Jurkat, Clone E6-1 (cell line): ENCODE data around the gene ZCCHC14.
"Not testable (repeated sequence)": the region's sequence is repeated elsewhere in the genome, so short reads cannot be mapped to it uniquely, and the experiment has no call there.

Experiments used
- DNase-seq: peaks from one replicate; pipeline ENCODE4 v3.0.0-alpha.2; 2011; ENCODE audit warnings: low read depth, low spot score
- H3K4me3 ChIP-seq: 2 replicates; pipeline ENCODE4 v1.5.1; 2011; ENCODE audit warnings: mild to moderate bottlenecking, low read length, control low read depth, moderate library complexity

The ZCCHC14 gene

GRCh38 chr16:87499189-87499486 is 6.3 kb upstream of the ZCCHC14 start:
- no peak for DNase-seq
- no peak overlapping the region for H3K4me3 ChIP-seq

- no peak overlapping the region for H3K4me3 ChIP-seq
- no peak for DNase-seq
Observed at GRCh38 chr16:87498324-87499188, 5.7 kb upstream of the ZCCHC14 start.

- DNase-seq, H3K4me3 ChIP-seq: not testable (repeated sequence)
Observed at GRCh38 chr16:87497767-87498290, 5.0 kb upstream of the ZCCHC14 start.

DNA sequence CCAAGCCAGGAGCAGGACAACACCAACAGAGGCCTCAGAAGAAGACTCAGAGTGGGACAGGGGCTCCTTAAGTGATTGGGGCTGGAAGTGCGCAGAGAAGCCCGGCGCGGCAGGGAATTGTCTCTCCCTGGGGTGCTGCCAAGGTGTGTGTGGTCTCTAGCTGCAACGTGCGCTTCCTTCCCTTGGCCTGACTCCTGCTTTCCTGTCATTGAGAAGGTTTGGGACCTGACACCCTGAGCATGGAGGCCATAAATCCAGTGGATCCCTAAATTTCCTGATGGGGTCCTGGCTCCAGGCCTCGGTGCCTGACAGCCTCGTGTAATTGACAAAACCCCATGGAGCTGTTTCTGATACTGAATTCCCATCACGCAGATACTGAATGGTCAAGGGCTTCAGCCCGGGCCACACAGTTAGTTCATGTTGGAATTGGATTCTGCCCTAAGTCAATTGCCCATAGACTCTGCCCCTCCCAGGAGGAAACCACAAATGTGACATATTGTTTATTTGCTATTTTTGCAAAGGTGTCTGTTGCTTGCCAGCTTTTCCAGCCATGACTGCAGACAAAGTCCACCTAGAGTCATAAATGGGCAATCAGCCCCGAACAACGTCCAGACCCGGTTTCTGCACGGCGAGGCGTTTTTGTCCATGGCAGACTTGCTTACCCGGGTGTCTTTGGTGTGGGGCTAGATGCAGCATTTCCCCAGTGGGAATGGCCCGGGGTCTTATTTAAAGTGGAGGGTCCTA is 4.4 kb upstream of the ZCCHC14 start:
- H3K4me3 ChIP-seq, DNase-seq: not testable (repeated sequence)

DNA sequence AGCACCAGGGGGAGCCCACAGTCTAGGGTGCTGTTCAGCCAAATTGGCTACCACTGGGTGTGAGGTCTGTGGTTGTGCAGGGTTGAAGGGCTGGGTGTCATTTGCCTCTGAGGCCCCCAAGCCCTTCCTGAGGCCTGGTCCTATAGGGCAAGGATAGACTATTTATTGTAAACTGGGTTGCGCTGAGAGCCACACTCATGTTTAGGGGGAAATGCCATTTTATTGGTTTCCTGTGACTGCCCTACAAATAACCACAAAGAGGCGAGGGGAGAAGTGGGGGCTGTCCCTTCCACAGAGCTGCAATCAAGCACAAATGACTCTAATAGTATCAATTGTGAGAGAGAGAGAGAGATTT is 3.6 kb upstream of the ZCCHC14 start:
- no peak overlapping the region for H3K4me3 ChIP-seq
- DNase-seq, result no peak

DNA sequence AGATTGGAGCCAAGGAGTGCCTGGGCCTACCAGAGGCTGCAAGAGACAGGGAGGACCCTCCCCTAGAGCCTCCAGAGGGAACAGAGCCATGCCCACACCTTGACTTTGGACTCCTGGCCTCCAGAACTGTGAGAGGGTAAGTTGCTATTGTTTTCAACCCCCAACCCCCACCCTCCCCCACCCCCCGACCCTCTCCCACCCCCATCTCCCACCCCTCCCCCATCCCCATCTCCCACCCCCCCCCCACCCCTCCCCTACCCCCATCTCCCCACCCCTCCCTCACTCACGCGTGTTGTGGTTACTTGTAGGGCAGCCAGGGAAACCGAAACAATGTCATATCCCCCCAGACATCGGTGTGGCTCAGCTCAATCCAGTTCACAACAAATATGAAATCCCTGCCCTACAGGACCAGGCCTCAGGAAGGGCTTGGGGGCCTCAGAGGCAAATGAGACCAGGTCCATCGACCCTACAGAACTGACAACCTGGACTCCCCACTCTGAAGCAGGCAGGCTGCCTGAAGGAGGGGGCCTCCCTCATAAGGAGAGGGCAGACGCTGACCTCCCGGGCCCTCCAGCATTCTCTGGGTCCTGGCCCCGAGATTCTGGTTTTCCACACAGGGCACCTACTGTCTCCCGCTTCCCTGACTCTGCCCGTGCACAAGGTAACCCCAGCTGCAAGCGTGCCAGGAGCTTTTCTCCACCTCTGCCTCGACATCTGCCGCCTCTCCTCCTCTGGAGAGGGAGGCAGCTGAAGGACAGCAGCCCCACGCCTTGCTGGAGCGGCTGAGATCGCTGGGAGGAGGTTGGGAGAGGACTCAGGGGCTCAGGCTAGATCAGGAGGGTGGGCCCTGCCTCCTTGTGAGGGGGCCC is 3.0 kb upstream of the ZCCHC14 start:
- no peak for DNase-seq
- H3K4me3 ChIP-seq, result no peak overlapping the region

DNA sequence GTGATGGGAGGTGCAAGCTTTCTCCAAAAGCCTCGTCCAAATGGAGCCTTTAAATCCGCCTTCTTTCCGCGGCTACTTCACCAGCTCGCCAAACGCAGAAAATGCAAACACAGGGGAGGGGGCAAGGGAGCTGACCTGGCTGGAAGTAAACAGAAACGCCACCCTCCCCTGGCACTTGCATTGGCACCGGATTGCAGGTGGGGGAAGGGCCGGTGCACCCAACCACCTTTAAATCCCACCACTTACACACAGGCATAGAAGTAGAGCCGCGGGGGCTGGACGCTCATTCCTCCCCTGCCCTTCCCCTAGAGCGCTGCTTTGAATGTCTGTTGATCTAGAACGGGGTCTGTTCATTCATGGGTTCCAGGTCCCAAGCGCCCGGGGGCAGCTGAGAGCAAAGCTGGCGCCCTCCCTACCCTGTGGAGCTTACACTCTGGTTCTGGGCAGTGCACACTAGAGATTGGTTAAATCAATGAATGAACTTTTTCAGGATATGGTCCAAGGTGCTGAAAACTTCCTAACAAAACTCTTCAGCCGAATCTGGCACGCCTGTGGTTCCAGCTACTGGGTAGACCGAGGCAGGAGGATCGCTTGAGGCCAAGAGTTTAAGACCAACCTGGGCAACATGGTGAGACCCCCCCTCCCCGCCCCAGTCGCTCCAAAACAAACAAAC is 920 bp upstream of the ZCCHC14 start:
- H3K4me3 ChIP-seq, result peak overlapping the region; percentile 62

GRCh38 chr16:87492291-87492630 is 563 bp downstream of the ZCCHC14 start:
- no peak overlapping the region for H3K4me3 ChIP-seq
- DNase-seq, result no peak

More for the DNA sequence above, 920 bp upstream of the ZCCHC14 start:
- DNase-seq, result no peak

DNA sequence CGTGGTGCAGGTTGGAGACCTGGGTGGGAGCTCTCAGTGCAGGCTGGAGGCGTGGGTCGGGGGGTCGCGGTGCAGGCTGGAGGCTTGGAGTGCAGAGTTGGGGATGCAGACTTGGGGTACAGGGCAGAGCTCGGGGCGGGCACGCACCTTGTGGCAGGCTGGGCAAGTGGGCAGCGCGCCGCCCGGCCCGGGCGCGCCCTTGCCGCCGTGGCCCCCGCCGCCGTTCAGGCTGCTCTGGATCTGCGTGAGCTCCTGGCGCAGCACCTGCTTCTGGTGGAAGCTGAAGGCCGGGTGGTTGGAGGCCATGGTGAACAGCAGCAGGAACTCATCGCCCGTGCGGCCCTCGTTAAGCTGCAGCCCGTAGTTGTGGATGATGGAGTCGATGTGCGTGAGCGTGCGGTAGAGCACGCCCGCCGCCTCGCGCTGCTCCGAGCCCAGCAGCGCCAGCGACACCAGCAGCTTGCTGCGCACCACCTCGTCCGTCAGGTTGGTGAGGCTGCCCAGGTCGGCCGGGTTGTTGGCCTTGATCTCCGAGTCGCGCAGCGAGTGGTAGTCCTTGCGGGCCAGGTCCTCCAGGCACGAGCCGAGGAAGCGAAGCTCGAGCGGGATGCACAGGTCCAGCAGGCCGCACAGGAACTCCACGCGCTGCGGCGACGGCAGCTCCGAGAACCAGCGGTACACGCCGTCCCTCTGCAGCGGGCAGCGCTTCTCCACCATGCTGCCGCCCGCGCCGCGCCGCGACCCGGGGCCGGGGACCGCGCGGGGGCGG is 1.1 kb downstream of the ZCCHC14 start:
- no peak for DNase-seq
- no peak overlapping the region for H3K4me3 ChIP-seq

DNA sequence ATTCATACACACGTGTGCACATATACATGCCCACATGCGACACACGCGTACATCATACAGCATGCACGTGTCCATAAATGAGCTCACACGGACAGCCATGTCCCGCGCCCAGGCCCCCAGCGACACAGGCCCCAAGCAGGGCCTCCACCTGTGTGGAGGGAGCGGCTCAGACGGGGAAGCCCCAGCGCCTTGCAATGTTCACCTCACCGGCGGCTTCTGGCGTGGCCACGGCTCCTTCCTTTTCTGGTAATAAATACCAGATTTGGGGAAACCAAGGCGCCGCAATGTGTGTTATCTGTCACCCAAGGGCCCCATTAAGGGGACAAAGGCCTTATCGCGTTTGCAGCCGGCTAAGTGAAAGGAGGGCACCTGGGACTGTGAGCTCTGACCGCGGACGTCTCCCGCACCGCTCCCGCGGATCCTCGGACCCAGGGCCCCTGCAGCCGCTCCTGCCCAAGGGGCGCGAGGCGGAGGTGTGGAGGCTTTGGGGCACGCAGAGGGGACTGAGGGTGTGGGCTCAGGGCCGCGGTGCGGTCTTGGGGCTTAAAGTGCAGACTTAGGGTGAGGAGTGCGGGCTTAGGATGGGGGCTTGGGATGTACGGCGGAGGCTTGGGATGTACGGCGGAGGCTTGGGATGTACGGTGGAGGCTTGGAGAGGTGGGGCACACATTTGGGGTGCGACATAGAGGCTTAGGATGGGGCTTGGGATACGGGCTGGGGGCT is 1.9 kb downstream of the ZCCHC14 start:
- not testable (repeated sequence) for DNase-seq, H3K4me3 ChIP-seq

- H3K4me3 ChIP-seq, result no peak overlapping the region
Observed at GRCh38 chr16:87490096-87490798, 2.6 kb downstream of the ZCCHC14 start.

DNA sequence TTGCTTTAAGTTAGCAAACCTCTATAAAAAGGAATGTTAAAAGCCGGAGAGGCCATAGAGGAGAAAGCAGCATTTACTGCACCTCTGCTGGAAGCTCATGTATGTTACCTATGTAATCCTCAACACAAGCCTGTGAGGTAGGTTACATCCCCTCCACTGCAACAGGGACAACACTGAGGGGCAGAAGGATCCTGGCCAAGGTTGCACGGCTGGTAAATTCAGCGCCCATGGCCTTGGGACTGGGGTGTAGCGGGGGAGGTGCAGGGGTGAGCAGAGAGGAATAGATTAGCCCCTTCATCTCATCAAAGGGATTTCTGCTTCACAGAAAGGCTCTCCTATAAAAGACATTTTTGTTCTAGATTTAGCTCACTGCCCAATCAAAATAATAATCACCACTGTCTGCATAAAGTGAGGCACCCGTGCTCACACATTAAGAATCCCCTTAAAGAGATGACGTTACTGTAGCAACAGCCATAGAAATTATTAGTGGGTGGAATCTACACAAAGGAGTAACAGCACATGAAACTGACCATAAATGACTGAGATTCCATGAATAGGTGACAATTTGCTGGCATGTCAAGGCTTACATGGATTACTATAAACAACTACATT is 3.3 kb downstream of the ZCCHC14 start:
- H3K4me3 ChIP-seq, result no peak overlapping the region
- no peak for DNase-seq

More at GRCh38 chr16:87490096-87490798, 2.6 kb downstream of the ZCCHC14 start:
- DNase-seq, result peak; percentile 91

GRCh38 chr16:87488960-87489359 is 3.9 kb downstream of the ZCCHC14 start:
- H3K4me3 ChIP-seq, DNase-seq: not testable (repeated sequence)

GRCh38 chr16:87487361-87487924 is 5.4 kb downstream of the ZCCHC14 start:
- no peak for DNase-seq
- no peak overlapping the region for H3K4me3 ChIP-seq

DNA sequence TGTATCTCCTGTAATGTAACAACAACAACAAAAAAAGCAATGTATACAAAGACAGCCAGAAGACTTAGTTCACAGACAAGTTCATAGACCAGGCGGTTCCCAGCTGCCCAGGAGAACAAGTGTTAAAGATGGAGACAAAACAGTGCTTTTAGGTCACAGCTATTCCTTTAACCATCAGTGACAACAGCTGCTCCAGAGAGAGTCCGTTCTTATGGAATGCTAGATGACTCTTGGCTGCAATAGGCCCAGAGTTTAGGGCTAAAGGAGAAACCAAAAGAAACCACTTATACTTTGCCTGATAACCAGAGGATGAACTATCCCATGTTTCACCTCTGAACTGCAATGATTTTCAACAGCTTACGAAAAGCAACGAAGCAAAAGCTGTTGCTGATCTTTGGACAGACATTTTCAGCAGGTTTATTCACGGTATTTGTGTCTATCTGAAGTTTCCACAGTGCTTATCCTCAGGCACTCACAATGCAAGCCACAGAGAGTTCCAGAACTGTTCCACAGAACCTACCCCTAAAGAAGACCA is 6.0 kb downstream of the ZCCHC14 start:
- no peak overlapping the region for H3K4me3 ChIP-seq
- no peak for DNase-seq

DNA sequence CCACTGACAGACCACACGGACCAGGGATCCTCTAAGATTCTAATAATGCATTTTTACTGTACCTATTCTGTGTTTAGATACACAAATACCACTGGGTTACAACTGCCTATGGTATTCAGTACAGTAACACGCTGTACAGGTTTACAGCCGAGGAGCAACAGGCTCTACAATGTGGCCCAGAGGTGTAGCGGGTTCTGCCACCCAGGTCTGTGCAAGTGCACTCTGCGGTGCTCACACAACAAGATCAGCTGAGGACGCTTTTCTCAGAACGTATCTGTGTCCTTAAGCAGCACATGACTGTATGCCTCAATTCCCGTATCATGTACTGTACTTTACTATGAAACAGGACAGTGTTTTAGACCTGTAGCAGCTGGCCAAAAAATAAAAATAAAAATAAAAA is 6.5 kb downstream of the ZCCHC14 start:
- no peak for DNase-seq
- H3K4me3 ChIP-seq, result no peak overlapping the region
